Measurements from ENCODE around the gene TPPP.
"Not testable (repeated sequence)": the region's sequence is repeated elsewhere in the genome, so short reads cannot be mapped to it uniquely, and the experiment has no call there.

Gene TPPP

GRCh38 chr5:692529-693041 lies 567 bp downstream of the TPPP start:
- not testable (repeated sequence) for DNase-seq

GRCh38 chr5:691817-692528 lies 1.2 kb downstream of the TPPP start:
- no peak for DNase-seq

- DNase-seq = not testable (repeated sequence)
Measured at GRCh38 chr5:691049-691448, 2.1 kb downstream of the TPPP start.

- not testable (repeated sequence) for DNase-seq
Measured at GRCh38 chr5:690293-690692, 2.9 kb downstream of the TPPP start.

- DNase-seq = not testable (repeated sequence)
Measured at GRCh38 chr5:688348-689010, 4.7 kb downstream of the TPPP start.

GRCh38 chr5:686936-687335 lies 6.2 kb downstream of the TPPP start:
- DNase-seq = not testable (repeated sequence)

GRCh38 chr5:686172-686523 lies 7.0 kb downstream of the TPPP start:
- not testable (repeated sequence) for DNase-seq

GRCh38 chr5:685262-686171 lies 7.6 kb downstream of the TPPP start:
- no peak for DNase-seq

GRCh38 chr5:684751-685216 lies 8.4 kb downstream of the TPPP start:
- DNase-seq = no peak

GRCh38 chr5:683551-684481 lies 9.3 kb downstream of the TPPP start:
- DNase-seq = no peak

GRCh38 chr5:682651-683358 lies 10.3 kb downstream of the TPPP start:
- not testable (repeated sequence) for DNase-seq

- not testable (repeated sequence) for DNase-seq
Measured at GRCh38 chr5:682216-682615, 10.9 kb downstream of the TPPP start.

- DNase-seq = not testable (repeated sequence)
Measured at GRCh38 chr5:681317-682191, 11.6 kb downstream of the TPPP start.

- not testable (repeated sequence) for DNase-seq
Measured at GRCh38 chr5:680836-681235, 12.3 kb downstream of the TPPP start.

- not testable (repeated sequence) for DNase-seq
Measured at GRCh38 chr5:680118-680795, 12.9 kb downstream of the TPPP start.

GRCh38 chr5:679166-679895 lies 13.8 kb downstream of the TPPP start:
- not testable (repeated sequence) for DNase-seq

- not testable (repeated sequence) for DNase-seq
Measured at GRCh38 chr5:678521-678920, 14.6 kb downstream of the TPPP start.

- DNase-seq = no peak
Measured at GRCh38 chr5:677131-678101, 15.7 kb downstream of the TPPP start.
